ENCODE measurements around the gene DIPK1C.

Gene DIPK1C

GRCh38 chr18:74482697-74483096 lies 25.6 kb upstream of the DIPK1C start:
- no peak for DNase-seq (ENCODE audit: low spot score)

GRCh38 chr18:74480149-74480651 lies 23.1 kb upstream of the DIPK1C start:
- no peak for DNase-seq (ENCODE audit: low spot score)

GRCh38 chr18:74479486-74480148 lies 22.5 kb upstream of the DIPK1C start:
- no peak for DNase-seq (ENCODE audit: low spot score)

GRCh38 chr18:74478880-74479279 lies 21.8 kb upstream of the DIPK1C start:
- DNase-seq (ENCODE audit: low spot score), result no peak

GRCh38 chr18:74478316-74478715 lies 21.2 kb upstream of the DIPK1C start:
- no peak for DNase-seq (ENCODE audit: low spot score)

GRCh38 chr18:74477771-74478170 lies 20.7 kb upstream of the DIPK1C start:
- DNase-seq (ENCODE audit: low spot score), result no peak

- no peak for DNase-seq (ENCODE audit: low spot score)
Measured at GRCh38 chr18:74476140-74476539, 19.0 kb upstream of the DIPK1C start.

- DNase-seq (ENCODE audit: low spot score), result no peak
Measured at GRCh38 chr18:74473976-74474640, 17.0 kb upstream of the DIPK1C start.

- DNase-seq (ENCODE audit: low spot score), result no peak
Measured at GRCh38 chr18:74472312-74472711, 15.2 kb upstream of the DIPK1C start.

GRCh38 chr18:74468547-74469061 lies 11.5 kb upstream of the DIPK1C start:
- DNase-seq (ENCODE audit: low spot score), result no peak

- no peak for DNase-seq (ENCODE audit: low spot score)
Measured at GRCh38 chr18:74465775-74466174, 8.7 kb upstream of the DIPK1C start.

- DNase-seq (ENCODE audit: low spot score), result no peak
Measured at GRCh38 chr18:74463983-74464382, 6.9 kb upstream of the DIPK1C start.

- DNase-seq (ENCODE audit: low spot score), result no peak
Measured at GRCh38 chr18:74463254-74463653, 6.1 kb upstream of the DIPK1C start.

GRCh38 chr18:74460825-74461224 lies 3.7 kb upstream of the DIPK1C start:
- DNase-seq (ENCODE audit: low spot score), result no peak

GRCh38 chr18:74459889-74460288 lies 2.8 kb upstream of the DIPK1C start:
- no peak for DNase-seq (ENCODE audit: low spot score)

GRCh38 chr18:74457725-74458421 lies 765 bp upstream of the DIPK1C start:
- DNase-seq (ENCODE audit: low spot score), result no peak

GRCh38 chr18:74456349-74457042 lies 612 bp downstream of the DIPK1C start:
- DNase-seq (ENCODE audit: low spot score), result no peak

GRCh38 chr18:74456017-74456348 lies 1.1 kb downstream of the DIPK1C start:
- no peak for DNase-seq (ENCODE audit: low spot score)

GRCh38 chr18:74455386-74455785 lies 1.7 kb downstream of the DIPK1C start:
- DNase-seq (ENCODE audit: low spot score), result no peak

GRCh38 chr18:74454279-74454751 lies 2.8 kb downstream of the DIPK1C start:
- no peak for DNase-seq (ENCODE audit: low spot score)

GRCh38 chr18:74453642-74454198 lies 3.4 kb downstream of the DIPK1C start:
- no peak for DNase-seq (ENCODE audit: low spot score)

- DNase-seq (ENCODE audit: low spot score), result no peak
Measured at GRCh38 chr18:74453016-74453566, 4.0 kb downstream of the DIPK1C start.
